Neural progenitor cell (in vitro differentiated cells): Measurements from ENCODE around the gene PNPLA7. TPM values are rescaled to one million over a fixed set of nuclear protein-coding genes. Genes with fewer than 3 reads are reported as not detected.

Experiments used
- DNase-seq: peaks from one replicate; pipeline ENCODE4 v3.0.0-alpha.2; 2016; ENCODE audit warnings: low spot score
- H2AFZ ChIP-seq: fragments of 200-600 bp; sonication (generic); replicated peaks from 2 replicates; pipeline ENCODE4 v1.6.1; 2016; ENCODE audit warnings: antibody characterized with exemption
- H3F3A ChIP-seq: fragments of 200-600 bp; sonication (generic); 2 replicates; pipeline ENCODE4 v1.6.1; 2016; ENCODE audit warnings: antibody characterized with exemption, low read depth
- H3K27ac ChIP-seq: fragments of 200-600 bp; sonication (generic); 2 replicates; pipeline ENCODE4 v1.5.1; 2016; ENCODE audit warnings: mild to moderate bottlenecking
- H3K27me3 ChIP-seq: fragments of 200-600 bp; sonication (generic); 2 replicates; pipeline ENCODE4 v1.6.1; 2016; ENCODE audit warnings: mild to moderate bottlenecking, moderate library complexity
- H3K36me3 ChIP-seq: fragments of 200-600 bp; sonication (generic); 2 replicates; pipeline ENCODE4 v1.5.1; 2016
- H3K4me1 ChIP-seq: fragments of 200-600 bp; sonication (generic); 2 replicates; pipeline ENCODE4 v1.6.1; 2016; ENCODE audit warnings: mixed run types
- H3K4me2 ChIP-seq: fragments of 200-600 bp; sonication (generic); 2 replicates; pipeline ENCODE4 v1.6.1; 2016
- H3K4me3 ChIP-seq: fragments of 200-600 bp; sonication (generic); 2 replicates; pipeline ENCODE4 v1.5.1; 2016
- H3K79me2 ChIP-seq: fragments of 200-600 bp; sonication (generic); 2 replicates; pipeline ENCODE4 v1.6.1; 2016; ENCODE audit warnings: low read depth
- H3K9ac ChIP-seq: fragments of 200-600 bp; sonication (generic); 2 replicates; pipeline ENCODE4 v1.6.1; 2016
- H3K9me3 ChIP-seq: fragments of 200-600 bp; sonication (generic); 2 replicates; pipeline ENCODE4 v1.5.1; 2016; ENCODE audit warnings: low read depth
- H4K20me1 ChIP-seq: fragments of 200-600 bp; sonication (generic); 2 replicates; pipeline ENCODE4 v1.6.1; 2016; ENCODE audit warnings: low read depth
- H3K27ac Mint-ChIP-seq: 3 replicates; pipeline ENCODE4 v1.8.0; 2021; ENCODE audit warnings: mixed read lengths
- H3K27me3 Mint-ChIP-seq: 2 replicates; pipeline ENCODE4 v1.8.0; 2022; ENCODE audit warnings: low read depth, mild to moderate bottlenecking, inconsistent platforms, moderate library complexity, mixed read lengths; ENCODE audit not compliant: insufficient read depth
- H3K36me3 Mint-ChIP-seq: 3 replicates; pipeline ENCODE4 v1.8.0; 2021; ENCODE audit warnings: mixed read lengths
- H3K4me1 Mint-ChIP-seq: 3 replicates; pipeline ENCODE4 v1.8.0; 2021; ENCODE audit warnings: mixed read lengths
- H3K4me3 Mint-ChIP-seq: 3 replicates; pipeline ENCODE4 v1.8.0; 2021; ENCODE audit warnings: mild to moderate bottlenecking, moderate library complexity, mixed read lengths
- H3K9me3 Mint-ChIP-seq: 3 replicates; pipeline ENCODE4 v1.8.0; 2020; ENCODE audit warnings: mixed read lengths
- CTCF ChIP-seq: fragments of 200-600 bp; sonication (generic); IDR thresholded peaks from 2 replicates; pipeline ENCODE4 v1.5.1; 2017; ENCODE audit warnings: antibody characterized with exemption, mild to moderate bottlenecking
- EZH2 ChIP-seq: fragments of 200-600 bp; sonication (generic); IDR thresholded peaks from 2 replicates; pipeline ENCODE4 v1.6.1; 2017; ENCODE audit warnings: antibody characterized with exemption, mild to moderate bottlenecking, moderate library complexity
- EZH2phosphoT487 ChIP-seq: fragments of 200-600 bp; sonication (generic); IDR thresholded peaks from 2 replicates; pipeline ENCODE4 v1.6.1; 2017; ENCODE audit warnings: antibody characterized with exemption
- total RNA-seq: library from RNA; depleted of rRNA; stranded (reverse); fragments of >200 nt; gene quantifications from 2 replicates; pipeline ENCODE4 v1.2.3, GENCODE V29; 2015; ENCODE audit warnings: low replicate concordance

PNPLA7 gene
- total RNA-seq, 1 donor from 2014 or later, result 0.13 TPM

GRCh38 chr9:137482094-137482781 is 68.0 kb downstream of the PNPLA7 start:
- peak overlapping the region; percentile 21 for H3K27ac Mint-ChIP-seq
- H2AFZ ChIP-seq, result no peak overlapping the region
- no peaks in the 10 kb centered on the region for H3K9me3 ChIP-seq

DNA sequence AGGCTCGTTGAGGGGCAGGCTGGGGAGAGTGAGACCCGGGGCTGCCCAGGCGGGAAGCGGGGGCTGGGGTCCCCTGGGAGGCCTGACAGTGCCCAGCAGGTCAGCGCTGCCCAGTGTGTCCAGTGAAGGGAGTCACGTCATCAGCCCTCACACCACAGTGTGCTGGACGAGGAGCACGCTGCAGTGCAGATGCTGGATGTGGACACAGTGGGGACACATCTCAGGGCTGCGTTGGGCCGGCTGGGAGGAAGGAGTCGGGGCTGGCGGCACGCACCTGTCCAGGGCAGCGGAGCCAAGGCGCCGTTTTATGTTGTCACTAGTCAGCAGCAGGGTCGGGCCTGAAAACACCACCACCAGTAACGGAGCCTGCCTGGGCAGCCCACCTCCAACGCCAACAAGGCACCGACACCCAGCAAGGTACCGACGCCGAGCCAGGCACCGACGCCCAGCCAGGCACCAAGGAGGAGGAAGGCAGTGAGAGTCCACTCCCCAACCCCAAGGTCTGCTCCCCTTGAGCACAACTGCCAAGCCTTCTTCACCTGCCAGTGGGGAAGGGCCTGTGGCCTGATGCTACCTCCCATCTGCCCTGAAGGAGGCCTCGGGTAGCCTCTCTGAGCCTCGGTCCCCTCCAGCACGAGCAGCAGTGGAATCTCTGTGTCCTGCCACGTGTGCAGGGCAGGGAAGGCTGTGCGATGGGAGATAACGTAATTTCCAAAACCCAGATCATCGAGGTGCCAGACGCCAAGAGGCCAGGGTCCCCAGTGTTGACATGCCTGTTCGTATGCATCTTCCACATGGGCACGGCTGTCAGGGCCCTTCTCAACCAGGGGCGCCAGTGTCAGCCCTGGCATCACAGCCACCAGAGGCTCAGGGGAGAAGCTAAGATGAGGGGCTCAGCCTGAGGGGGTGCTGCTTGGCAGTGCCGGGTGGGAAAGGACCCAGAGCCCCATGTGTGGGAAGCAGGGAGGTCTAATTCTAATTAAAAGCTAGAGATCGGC is 69.2 kb downstream of the PNPLA7 start:
- Histone ChIP-seq H3K27me3 (no peaks in the 10 kb centered on the region), H3K9me3 (no peaks in the 10 kb centered on the region), H3F3A (no peaks in the 10 kb centered on the region), H3K4me1 (no peaks in the 10 kb centered on the region), H3K36me3 (no peaks in the 10 kb centered on the region), H3K4me3 (no peak overlapping the region), H3K79me2 (no peaks in the 10 kb centered on the region), H3K27ac (no peak overlapping the region), H4K20me1 (no peaks in the 10 kb centered on the region), H3K4me2 (no peak overlapping the region), H3K9ac (no peak overlapping the region), H2AFZ (no peak overlapping the region)
- TF ChIP-seq EZH2 (no peak), EZH2phosphoT487 (no peak), CTCF (no peak)
- Mint-ChIP-seq H3K27ac (no peak overlapping the region), H3K9me3 (peaks cover 6% of the 10 kb centered on the region), H3K4me1 (peaks cover 14% of the 10 kb centered on the region), H3K36me3 (no peaks in the 10 kb centered on the region), H3K4me3 (no peak overlapping the region), H3K27me3 (no peaks in the 10 kb centered on the region)
- no peak for DNase-seq

More at GRCh38 chr9:137482094-137482781, 68.0 kb downstream of the PNPLA7 start:
- Mint-ChIP-seq H3K36me3 (no peaks in the 10 kb centered on the region), H3K9me3 (no peaks in the 10 kb centered on the region), H3K4me3 (no peak overlapping the region), H3K27me3 (no peaks in the 10 kb centered on the region), H3K4me1 (peaks cover 16% of the 10 kb centered on the region)
- Histone ChIP-seq H3K4me3 (no peak overlapping the region), H4K20me1 (no peaks in the 10 kb centered on the region), H3K27ac (no peak overlapping the region), H3K4me1 (no peaks in the 10 kb centered on the region), H3K79me2 (no peaks in the 10 kb centered on the region), H3K36me3 (no peaks in the 10 kb centered on the region), H3F3A (no peaks in the 10 kb centered on the region), H3K27me3 (no peaks in the 10 kb centered on the region), H3K4me2 (no peak overlapping the region), H3K9ac (no peak overlapping the region)
- DNase-seq, result no peak
- no peak for TF ChIP-seq EZH2
- no peak for TF ChIP-seq CTCF
- no peak for TF ChIP-seq EZH2phosphoT487

DNA sequence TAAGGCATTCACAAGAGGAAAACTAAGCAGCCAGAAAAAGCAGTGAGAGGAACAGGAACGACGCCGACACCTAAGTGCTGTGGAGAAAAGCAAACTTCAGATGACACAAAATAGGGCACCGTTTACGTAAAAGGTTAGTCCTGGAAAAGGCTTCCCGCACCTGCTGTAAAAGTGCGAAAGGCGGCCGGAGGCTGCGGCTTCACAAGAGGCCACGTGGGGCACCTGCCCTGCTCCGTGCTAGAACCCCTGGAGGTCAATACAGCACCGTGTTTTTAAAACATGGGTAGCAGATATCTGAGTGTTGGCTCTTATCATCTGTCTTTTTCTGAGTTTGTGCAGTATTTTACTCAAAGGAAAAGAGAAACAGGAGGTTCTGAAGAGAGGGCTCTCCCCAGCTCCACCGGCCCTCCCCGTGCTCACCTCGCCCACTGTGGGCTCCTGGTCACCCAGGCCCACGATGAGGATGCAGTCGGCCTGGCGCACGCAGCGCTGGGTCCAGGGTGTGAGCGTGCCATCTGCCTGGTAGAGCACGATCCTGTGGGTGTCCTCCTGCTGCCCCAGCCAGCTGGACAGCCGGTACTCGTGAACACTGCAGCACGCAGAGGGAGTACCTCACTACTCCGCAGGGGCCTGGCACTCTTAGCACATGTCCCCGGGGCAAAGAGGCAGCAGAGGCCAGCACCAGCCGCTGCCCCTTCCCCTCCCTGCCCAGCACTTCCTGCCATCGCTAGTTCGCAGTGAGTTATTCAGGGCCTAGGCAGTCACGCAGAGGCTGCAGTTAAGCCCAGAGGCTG is 70.1 kb downstream of the PNPLA7 start:
- Histone ChIP-seq H3K4me3 (no peak overlapping the region), H3F3A (no peaks in the 10 kb centered on the region), H3K4me2 (no peak overlapping the region), H3K79me2 (no peaks in the 10 kb centered on the region), H3K36me3 (no peaks in the 10 kb centered on the region), H3K9me3 (no peaks in the 10 kb centered on the region), H3K9ac (no peak overlapping the region), H3K27ac (no peak overlapping the region), H3K4me1 (no peaks in the 10 kb centered on the region), H3K27me3 (no peaks in the 10 kb centered on the region), H2AFZ (no peak overlapping the region), H4K20me1 (no peaks in the 10 kb centered on the region)
- H3K4me1 Mint-ChIP-seq, result peaks cover 14% of the 10 kb centered on the region
- H3K27ac Mint-ChIP-seq, result peak overlapping the region; percentile 84
- DNase-seq, result no peak
- no peaks in the 10 kb centered on the region for H3K27me3 Mint-ChIP-seq
- H3K9me3 Mint-ChIP-seq, result peaks cover 10% of the 10 kb centered on the region
- H3K36me3 Mint-ChIP-seq, result no peaks in the 10 kb centered on the region
- no peak for TF ChIP-seq EZH2
- no peak for TF ChIP-seq CTCF
- no peak for TF ChIP-seq EZH2phosphoT487
- H3K4me3 Mint-ChIP-seq, result no peak overlapping the region
